Globus pallidus (tissue), 1 donor: ENCODE measurements around the gene MGA.
"Not testable (repeated sequence)": the region's sequence is repeated elsewhere in the genome, so short reads cannot be mapped to it uniquely, and the experiment has no call there.

Source experiments
- DNase-seq: peaks from one replicate; pipeline ENCODE4 v3.0.0-alpha.2; 2015; ENCODE audit warnings: low spot score

The MGA gene

GRCh38 chr15:41714291-41714690 lies 54.1 kb downstream of the MGA start:
- no peak for DNase-seq

GRCh38 chr15:41716864-41717263 lies 56.7 kb downstream of the MGA start:
- DNase-seq: no peak

GRCh38 chr15:41727143-41727542 lies 66.9 kb downstream of the MGA start:
- no peak for DNase-seq

GRCh38 chr15:41728061-41728460 lies 67.9 kb downstream of the MGA start:
- not testable (repeated sequence) for DNase-seq

GRCh38 chr15:41730543-41730942 lies 70.3 kb downstream of the MGA start:
- no peak for DNase-seq

- no peak for DNase-seq
Measured at GRCh38 chr15:41732483-41732882, 72.3 kb downstream of the MGA start.

GRCh38 chr15:41734079-41734478 lies 73.9 kb downstream of the MGA start:
- no peak for DNase-seq

- no peak for DNase-seq
Measured at GRCh38 chr15:41735046-41735445, 74.8 kb downstream of the MGA start.

- DNase-seq: not testable (repeated sequence)
Measured at GRCh38 chr15:41735492-41735891, 75.3 kb downstream of the MGA start.

GRCh38 chr15:41746802-41747201 lies 86.6 kb downstream of the MGA start:
- DNase-seq: no peak

GRCh38 chr15:41756198-41756597 lies 96.0 kb downstream of the MGA start:
- DNase-seq: no peak

- DNase-seq: peak; percentile 77
Measured at GRCh38 chr15:41772720-41773331, 112.6 kb downstream of the MGA start.

- DNase-seq: no peak
Measured at GRCh38 chr15:41773332-41773728, 113.1 kb downstream of the MGA start.

- DNase-seq: no peak
Measured at GRCh38 chr15:41773729-41774061, 113.5 kb downstream of the MGA start.

GRCh38 chr15:41774062-41774881 lies 114.1 kb downstream of the MGA start, which contains the start of gene MAPKBP1:
MAPKBP1 (plus strand) TSS chr15:41774484; CDS start chr15:41775276, 792 bp downstream.
- peak; percentile 97 for DNase-seq

- no peak for DNase-seq
Measured at GRCh38 chr15:41774882-41775417, 114.7 kb downstream of the MGA start.

GRCh38 chr15:41775651-41776050 lies 115.4 kb downstream of the MGA start:
- DNase-seq: no peak

GRCh38 chr15:41777421-41777973 lies 117.3 kb downstream of the MGA start:
- DNase-seq: no peak

- DNase-seq: no peak
Measured at GRCh38 chr15:41778521-41778920, 118.3 kb downstream of the MGA start.

GRCh38 chr15:41779662-41780157 lies 119.5 kb downstream of the MGA start:
- no peak for DNase-seq

- peak; percentile 33 for DNase-seq
Measured at GRCh38 chr15:41780266-41780665, 120.1 kb downstream of the MGA start.

GRCh38 chr15:41780727-41781126 lies 120.5 kb downstream of the MGA start:
- DNase-seq: no peak
